ENCODE data around the gene GOLGA6L4.
"Not testable (repeated sequence)": the region's sequence is repeated elsewhere in the genome, so short reads cannot be mapped to it uniquely, and the experiment has no call there.

Gene GOLGA6L4, protein sequence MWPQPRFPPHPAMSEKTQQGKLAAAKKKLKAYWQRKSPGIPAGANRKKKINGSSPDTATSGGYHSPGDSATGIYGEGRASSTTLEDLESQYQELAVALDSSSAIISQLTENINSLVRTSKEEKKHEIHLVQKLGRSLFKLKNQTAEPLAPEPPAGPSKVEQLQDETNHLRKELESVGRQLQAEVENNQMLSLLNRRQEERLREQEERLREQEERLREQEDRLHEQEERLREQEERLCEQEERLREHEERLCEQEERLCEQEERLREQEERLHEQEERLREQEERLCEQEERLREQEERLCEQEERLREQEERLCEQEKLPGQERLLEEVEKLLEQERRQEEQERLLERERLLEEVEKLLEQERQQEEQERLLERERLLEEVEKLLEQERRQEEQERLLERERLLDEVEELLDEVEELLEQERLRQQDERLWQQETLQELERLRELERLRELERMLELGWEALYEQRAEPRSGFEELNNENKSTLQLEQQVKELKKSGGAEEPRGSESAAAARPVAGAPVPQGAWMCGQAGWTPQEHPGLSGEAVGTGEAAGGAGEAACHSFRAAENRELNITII

DNA sequence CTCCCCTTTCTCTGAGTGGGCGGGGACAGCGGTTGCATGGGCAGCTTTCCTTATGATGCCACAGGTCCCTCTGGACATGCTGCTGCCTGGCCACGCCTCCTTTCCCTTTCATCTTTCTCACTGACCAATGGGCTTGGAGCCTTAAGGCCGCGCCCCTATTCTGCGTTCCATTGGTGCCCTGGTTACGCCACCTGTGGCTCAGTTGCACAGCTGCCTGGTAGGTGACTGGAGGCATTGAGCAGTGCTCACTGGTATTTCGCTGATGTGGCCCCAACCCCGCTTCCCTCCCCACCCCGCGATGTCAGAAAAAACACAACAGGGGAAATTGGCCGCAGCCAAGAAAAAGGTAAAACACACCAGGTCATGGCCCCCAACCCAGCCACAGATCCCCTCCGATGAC, at the start of gene GOLGA6L4:
GOLGA6L4 (plus strand) TSS at position 201 of the 400 bp plus-strand sequence; CDS start at position 263, 62 bp downstream.
- DNase-seq (ENCODE audit: low read depth, low spot score); H3K27ac ChIP-seq: not testable (repeated sequence)

DNA sequence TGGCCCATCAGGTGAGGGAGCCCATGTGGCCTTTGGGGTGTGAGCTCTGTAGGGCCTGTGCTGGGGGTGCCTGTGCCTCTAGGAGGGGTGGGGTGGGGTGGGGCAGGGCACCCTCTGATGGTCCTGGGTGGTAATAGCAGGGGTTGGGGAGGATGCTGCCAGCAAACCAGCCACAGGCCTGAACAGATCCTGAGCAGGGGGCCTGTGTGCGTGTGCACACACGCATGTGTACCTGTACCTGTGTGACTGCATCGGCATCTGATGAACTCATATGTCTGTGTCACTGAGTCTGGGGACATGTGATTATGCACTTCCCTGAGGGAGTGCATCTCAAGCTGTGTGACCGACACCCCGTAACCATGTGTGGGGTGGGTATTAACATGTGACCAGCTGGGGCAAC, 42.6 kb upstream of the GOLGA6L4 start:
- H3K27ac ChIP-seq; DNase-seq (ENCODE audit: low read depth, low spot score): not testable (repeated sequence)

DNA sequence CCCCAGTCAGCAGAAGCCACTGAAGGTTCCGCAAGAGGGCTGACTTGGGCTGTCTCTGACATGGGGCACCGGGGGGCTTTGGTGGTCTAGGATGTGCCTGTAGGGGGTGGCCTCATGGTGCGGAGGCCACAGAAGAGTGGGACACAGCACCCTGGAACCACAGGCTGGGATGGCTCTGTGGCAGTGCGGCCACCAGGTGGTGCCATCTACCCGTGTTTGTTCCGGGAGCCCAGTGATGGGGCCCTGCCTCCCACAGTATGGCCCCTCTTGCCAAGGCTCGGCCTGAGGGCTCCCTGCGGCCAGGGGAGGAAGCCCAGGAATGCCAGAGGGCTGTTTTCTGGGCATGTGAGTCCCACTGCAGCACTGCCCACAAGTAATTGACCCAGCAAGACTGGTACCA, 40.0 kb upstream of the GOLGA6L4 start:
- H3K27ac ChIP-seq; DNase-seq (ENCODE audit: low read depth, low spot score): not testable (repeated sequence)

DNA sequence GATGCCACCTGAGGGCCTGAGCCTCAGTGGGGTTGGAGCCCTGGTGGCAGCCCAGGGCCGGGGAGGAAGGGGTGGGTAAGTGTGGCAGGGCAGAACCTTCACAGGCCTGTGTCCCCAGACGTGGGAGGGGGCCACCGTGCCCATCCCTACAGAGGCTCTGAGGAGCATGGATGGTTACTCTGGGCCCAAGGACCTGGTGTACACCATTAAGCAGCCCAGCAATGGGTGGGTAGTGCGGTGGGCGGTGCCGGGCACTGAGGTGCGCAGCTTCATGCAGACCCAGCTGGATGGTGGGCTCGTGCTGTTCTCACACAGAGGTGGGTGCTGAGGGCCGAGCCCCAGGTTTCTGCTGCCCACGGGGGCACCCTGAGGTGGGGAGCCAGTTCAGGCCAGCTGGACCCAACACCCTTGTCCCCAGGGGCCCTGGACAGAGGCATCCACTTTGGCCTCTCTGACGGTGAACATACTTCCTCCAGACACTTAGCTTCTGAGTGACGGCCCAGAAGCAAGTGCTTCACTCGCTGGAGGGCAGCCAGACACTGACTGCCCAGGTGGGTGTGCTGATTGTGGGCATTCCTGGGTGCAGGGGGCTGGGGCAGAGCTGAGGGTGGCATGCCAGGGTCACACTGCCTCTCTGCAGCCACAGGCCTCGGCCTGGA, 38.9 kb upstream of the GOLGA6L4 start:
- not testable (repeated sequence) for DNase-seq (ENCODE audit: low read depth, low spot score)

DNA sequence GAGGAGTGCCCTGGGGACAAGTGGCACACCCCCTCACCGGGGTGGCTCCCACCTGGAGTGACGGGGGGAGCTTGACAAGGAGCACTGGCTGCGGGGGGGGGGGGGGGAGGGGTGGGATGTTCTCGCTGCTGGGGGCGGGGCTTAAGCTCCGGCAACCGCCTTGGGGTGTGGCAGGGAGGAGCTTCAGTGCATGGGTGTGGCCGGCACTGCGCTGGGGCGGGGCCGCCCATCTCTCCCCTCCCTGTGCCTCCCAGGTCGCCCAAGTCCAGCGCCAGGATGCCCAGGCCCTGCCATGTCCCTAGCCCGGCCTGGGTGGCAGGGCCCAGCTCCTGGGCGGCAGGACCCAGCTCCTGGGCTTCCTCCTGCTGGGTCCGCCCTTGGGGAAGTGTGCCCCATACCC, 35.7 kb upstream of the GOLGA6L4 start:
- DNase-seq (ENCODE audit: low read depth, low spot score); H3K27ac ChIP-seq: not testable (repeated sequence)

More for the DNA sequence above, 38.9 kb upstream of the GOLGA6L4 start:
- not testable (repeated sequence) for H3K27ac ChIP-seq

DNA sequence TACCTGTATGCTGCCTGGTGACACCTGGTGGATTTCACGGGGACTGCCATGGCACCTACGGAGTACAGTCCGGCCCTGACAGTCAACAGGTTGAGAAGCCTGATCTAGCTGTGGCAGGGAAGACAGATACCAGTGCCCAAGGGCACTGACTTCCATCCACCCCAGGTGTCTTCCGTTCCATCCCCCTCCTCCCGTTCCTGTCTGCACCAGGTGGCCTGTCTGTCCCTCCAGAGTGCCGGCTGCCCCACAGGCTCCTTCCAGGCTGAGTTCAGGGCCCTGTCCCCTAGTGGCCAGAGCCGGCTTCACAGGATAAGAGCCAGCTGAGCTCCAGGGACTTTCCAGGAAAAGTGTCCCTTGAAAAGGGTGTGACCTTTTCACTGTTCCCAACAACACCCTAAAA, 10.9 kb downstream of the GOLGA6L4 start:
- H3K27ac ChIP-seq; DNase-seq (ENCODE audit: low read depth, low spot score): not testable (repeated sequence)

All from epithelial cell of prostate (primary cell).